WTC11 (cell line): ENCODE results near the gene IL17RB.

Source experiments
- FOXJ3 ChIP-seq: sonication (generic); formaldehyde crosslinking; IDR thresholded peaks from 2 replicates; pipeline ENCODE4 v1.9.0; 2021; ENCODE audit warnings: missing genetic modification reagents, mild to moderate bottlenecking, borderline replicate concordance
- HMGA2 ChIP-seq: fragments of 250-450 bp; sonication (Bioruptor Pico); IDR thresholded peaks from 2 replicates; pipeline ENCODE4 v1.4.0; 2021; ENCODE audit warnings: mild to moderate bottlenecking, moderate library complexity
- NFATC4 ChIP-seq: fragments of 250-450 bp; sonication (Bioruptor Pico); IDR thresholded peaks from 2 replicates; pipeline ENCODE4 v1.9.0; 2021; ENCODE audit warnings: mild to moderate bottlenecking
- RELA ChIP-seq: sonication (generic); formaldehyde crosslinking; IDR thresholded peaks from 2 replicates; pipeline ENCODE4 v1.8.1; 2022; ENCODE audit warnings: missing genetic modification reagents, mild to moderate bottlenecking, borderline replicate concordance
- TCF7 ChIP-seq: sonication (generic); formaldehyde crosslinking; IDR thresholded peaks from 2 replicates; pipeline ENCODE4 v1.8.0; 2022; ENCODE audit warnings: mild to moderate bottlenecking, low read depth, missing genetic modification reagents, moderate library complexity
- TEAD1 ChIP-seq: sonication (generic); formaldehyde crosslinking; IDR thresholded peaks from 2 replicates; pipeline ENCODE4 v1.8.0; 2022; ENCODE audit warnings: mild to moderate bottlenecking, missing genetic modification reagents
- ZNF423 ChIP-seq: fragments of 250-450 bp; sonication (Bioruptor Pico); IDR thresholded peaks from 2 replicates; pipeline ENCODE4 v2.1.2; 2022; ENCODE audit warnings: mild to moderate bottlenecking, moderate library complexity
- TF ChIP-seq, protein P1 (sequence below): fragments of 200-600 bp; IDR thresholded peaks from 2 replicates; pipeline ENCODE4 v1.8.0; 2022; ENCODE audit warnings: antibody characterized with exemption
- TF ChIP-seq, protein P2 (sequence below): sonication (generic); formaldehyde crosslinking; IDR thresholded peaks from 2 replicates; pipeline ENCODE4 v1.8.1; 2022; ENCODE audit warnings: low read depth, missing genetic modification reagents, borderline replicate concordance
- TF ChIP-seq, protein P3 (sequence below): fragments of 250-450 bp; sonication (Bioruptor Pico); IDR thresholded peaks from 2 replicates; pipeline ENCODE4 v1.9.0; 2021; ENCODE audit warnings: moderate library complexity, mild to moderate bottlenecking, inconsistent platforms, borderline replicate concordance
- TF ChIP-seq, protein P4 (sequence below): sonication (generic); formaldehyde crosslinking; IDR thresholded peaks from 2 replicates; pipeline ENCODE4 v1.8.0; 2022; ENCODE audit warnings: mild to moderate bottlenecking, missing genetic modification reagents
- TF ChIP-seq, protein P5 (sequence below): sonication (generic); formaldehyde crosslinking; IDR thresholded peaks from 2 replicates; pipeline ENCODE4 v1.8.0; 2022; ENCODE audit warnings: mild to moderate bottlenecking, missing genetic modification reagents
- TF ChIP-seq, protein P6 (sequence below): sonication (generic); formaldehyde crosslinking; IDR thresholded peaks from 2 replicates; pipeline ENCODE4 v1.8.1; 2023; ENCODE audit warnings: mild to moderate bottlenecking, moderate library complexity, missing genetic modification reagents
- TF ChIP-seq, protein P7 (sequence below): sonication (generic); formaldehyde crosslinking; IDR thresholded peaks from 2 replicates; pipeline ENCODE4 v1.8.0; 2023; ENCODE audit warnings: missing genetic modification reagents

DNA sequence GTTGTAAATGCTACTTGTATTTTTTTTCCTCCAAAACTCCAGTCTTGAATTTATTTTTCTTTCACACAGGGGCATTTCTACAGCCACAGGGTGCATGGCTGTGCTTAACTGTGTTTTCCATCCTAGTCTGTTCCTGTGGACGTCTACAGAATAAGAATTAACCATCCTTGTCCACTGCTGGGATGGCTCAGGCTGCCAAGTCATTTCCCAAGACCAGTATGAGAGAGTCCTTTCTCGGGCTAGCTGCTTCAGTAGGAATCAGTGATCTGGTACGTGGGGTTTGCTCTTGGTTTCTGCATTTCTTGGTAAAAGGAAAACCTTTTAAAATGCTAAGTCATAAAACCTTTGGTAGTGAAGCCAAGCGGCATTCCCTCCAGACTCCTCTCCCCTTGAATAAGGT, 29.9 kb upstream of the IL17RB start:
- TF ChIP-seq, protein P1, sequence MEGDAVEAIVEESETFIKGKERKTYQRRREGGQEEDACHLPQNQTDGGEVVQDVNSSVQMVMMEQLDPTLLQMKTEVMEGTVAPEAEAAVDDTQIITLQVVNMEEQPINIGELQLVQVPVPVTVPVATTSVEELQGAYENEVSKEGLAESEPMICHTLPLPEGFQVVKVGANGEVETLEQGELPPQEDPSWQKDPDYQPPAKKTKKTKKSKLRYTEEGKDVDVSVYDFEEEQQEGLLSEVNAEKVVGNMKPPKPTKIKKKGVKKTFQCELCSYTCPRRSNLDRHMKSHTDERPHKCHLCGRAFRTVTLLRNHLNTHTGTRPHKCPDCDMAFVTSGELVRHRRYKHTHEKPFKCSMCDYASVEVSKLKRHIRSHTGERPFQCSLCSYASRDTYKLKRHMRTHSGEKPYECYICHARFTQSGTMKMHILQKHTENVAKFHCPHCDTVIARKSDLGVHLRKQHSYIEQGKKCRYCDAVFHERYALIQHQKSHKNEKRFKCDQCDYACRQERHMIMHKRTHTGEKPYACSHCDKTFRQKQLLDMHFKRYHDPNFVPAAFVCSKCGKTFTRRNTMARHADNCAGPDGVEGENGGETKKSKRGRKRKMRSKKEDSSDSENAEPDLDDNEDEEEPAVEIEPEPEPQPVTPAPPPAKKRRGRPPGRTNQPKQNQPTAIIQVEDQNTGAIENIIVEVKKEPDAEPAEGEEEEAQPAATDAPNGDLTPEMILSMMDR = no peak
- TF ChIP-seq, protein P2, sequence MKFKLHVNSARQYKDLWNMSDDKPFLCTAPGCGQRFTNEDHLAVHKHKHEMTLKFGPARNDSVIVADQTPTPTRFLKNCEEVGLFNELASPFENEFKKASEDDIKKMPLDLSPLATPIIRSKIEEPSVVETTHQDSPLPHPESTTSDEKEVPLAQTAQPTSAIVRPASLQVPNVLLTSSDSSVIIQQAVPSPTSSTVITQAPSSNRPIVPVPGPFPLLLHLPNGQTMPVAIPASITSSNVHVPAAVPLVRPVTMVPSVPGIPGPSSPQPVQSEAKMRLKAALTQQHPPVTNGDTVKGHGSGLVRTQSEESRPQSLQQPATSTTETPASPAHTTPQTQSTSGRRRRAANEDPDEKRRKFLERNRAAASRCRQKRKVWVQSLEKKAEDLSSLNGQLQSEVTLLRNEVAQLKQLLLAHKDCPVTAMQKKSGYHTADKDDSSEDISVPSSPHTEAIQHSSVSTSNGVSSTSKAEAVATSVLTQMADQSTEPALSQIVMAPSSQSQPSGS (CRISPR knock-in tag) = no peak
- TF ChIP-seq, protein P3, sequence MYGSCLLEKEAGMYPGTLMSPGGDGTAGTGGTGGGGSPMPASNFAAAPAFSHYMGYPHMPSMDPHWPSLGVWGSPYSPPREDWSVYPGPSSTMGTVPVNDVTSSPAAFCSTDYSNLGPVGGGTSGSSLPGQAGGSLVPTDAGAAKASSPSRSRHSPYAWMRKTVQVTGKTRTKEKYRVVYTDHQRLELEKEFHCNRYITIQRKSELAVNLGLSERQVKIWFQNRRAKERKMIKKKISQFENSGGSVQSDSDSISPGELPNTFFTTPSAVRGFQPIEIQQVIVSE (CRISPR knock-in tag) = no peak
- TF ChIP-seq, protein P4, sequence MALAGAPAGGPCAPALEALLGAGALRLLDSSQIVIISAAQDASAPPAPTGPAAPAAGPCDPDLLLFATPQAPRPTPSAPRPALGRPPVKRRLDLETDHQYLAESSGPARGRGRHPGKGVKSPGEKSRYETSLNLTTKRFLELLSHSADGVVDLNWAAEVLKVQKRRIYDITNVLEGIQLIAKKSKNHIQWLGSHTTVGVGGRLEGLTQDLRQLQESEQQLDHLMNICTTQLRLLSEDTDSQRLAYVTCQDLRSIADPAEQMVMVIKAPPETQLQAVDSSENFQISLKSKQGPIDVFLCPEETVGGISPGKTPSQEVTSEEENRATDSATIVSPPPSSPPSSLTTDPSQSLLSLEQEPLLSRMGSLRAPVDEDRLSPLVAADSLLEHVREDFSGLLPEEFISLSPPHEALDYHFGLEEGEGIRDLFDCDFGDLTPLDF (CRISPR knock-in tag) = no peak
- TF ChIP-seq HMGA2 (CRISPR knock-in tag) = no peak
- TF ChIP-seq TEAD1 (CRISPR knock-in tag) = no peak
- TF ChIP-seq, protein P5, sequence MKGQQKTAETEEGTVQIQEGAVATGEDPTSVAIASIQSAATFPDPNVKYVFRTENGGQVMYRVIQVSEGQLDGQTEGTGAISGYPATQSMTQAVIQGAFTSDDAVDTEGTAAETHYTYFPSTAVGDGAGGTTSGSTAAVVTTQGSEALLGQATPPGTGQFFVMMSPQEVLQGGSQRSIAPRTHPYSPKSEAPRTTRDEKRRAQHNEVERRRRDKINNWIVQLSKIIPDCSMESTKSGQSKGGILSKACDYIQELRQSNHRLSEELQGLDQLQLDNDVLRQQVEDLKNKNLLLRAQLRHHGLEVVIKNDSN (CRISPR knock-in tag) = no peak
- no peak for TF ChIP-seq NFATC4 (CRISPR knock-in tag)
- TF ChIP-seq RELA = no peak
- no peak for TF ChIP-seq TCF7 (CRISPR knock-in tag)
- TF ChIP-seq FOXJ3 (CRISPR knock-in tag) = no peak
- TF ChIP-seq, protein P6, sequence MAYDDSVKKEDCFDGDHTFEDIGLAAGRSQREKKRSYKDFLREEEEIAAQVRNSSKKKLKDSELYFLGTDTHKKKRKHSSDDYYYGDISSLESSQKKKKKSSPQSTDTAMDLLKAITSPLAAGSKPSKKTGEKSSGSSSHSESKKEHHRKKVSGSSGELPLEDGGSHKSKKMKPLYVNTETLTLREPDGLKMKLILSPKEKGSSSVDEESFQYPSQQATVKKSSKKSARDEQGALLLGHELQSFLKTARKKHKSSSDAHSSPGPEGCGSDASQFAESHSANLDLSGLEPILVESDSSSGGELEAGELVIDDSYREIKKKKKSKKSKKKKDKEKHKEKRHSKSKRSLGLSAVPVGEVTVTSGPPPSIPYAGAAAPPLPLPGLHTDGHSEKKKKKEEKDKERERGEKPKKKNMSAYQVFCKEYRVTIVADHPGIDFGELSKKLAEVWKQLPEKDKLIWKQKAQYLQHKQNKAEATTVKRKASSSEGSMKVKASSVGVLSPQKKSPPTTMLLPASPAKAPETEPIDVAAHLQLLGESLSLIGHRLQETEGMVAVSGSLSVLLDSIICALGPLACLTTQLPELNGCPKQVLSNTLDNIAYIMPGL (CRISPR knock-in tag) = no peak
- TF ChIP-seq, protein P7, sequence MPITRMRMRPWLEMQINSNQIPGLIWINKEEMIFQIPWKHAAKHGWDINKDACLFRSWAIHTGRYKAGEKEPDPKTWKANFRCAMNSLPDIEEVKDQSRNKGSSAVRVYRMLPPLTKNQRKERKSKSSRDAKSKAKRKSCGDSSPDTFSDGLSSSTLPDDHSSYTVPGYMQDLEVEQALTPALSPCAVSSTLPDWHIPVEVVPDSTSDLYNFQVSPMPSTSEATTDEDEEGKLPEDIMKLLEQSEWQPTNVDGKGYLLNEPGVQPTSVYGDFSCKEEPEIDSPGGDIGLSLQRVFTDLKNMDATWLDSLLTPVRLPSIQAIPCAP (CRISPR knock-in tag) = no peak
- TF ChIP-seq ZNF423 = no peak
